HuH-7 (cell line): ENCODE data around the gene PSG2.
"Not testable (repeated sequence)": the region's sequence is repeated elsewhere in the genome, so short reads cannot be mapped to it uniquely, and the experiment has no call there.

Experiments used
- DNase-seq: peaks from one replicate; pipeline ENCODE4 v3.0.0; 2011; ENCODE audit warnings: low spot score

PSG2 gene

DNA sequence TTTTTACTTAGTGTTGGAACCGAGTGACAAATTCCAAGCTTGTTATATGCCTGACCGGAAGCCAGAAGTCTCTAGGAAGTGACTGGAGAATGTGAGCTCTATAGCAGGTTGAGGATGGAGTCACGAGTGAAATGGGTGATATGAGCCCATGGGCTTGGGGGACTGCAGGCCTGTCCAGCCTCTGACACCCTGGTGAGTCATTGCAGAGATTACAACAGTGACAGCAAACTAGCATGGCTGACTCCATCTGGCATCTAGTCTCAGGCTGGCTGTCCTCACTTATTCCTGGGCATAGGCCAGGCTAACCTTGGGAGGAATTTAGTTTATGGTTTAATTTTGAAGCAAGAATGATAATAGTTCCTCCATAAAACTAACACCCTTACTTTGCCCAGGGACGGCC, 4.6 kb downstream of the PSG2 start:
- DNase-seq, result not testable (repeated sequence)

DNA sequence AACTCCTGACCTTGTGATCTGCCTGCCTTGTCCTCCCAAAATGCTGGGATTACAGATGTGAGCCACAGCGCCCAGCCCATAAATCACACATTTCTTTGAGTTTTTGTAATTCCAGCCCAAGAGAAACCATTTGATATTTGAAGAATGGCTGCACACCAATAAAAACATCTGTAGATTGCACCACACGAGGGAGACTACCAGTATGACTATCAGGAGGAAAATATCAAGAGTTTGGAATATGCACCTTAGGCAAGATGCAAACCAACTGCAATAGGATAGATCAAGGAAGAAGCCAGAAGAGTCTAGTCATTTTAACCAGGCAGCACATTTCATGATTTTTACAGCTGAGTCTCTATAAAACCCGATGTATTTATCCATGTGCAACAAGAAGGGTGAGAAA, 20.1 kb downstream of the PSG2 start:
- DNase-seq, result not testable (repeated sequence)

DNA sequence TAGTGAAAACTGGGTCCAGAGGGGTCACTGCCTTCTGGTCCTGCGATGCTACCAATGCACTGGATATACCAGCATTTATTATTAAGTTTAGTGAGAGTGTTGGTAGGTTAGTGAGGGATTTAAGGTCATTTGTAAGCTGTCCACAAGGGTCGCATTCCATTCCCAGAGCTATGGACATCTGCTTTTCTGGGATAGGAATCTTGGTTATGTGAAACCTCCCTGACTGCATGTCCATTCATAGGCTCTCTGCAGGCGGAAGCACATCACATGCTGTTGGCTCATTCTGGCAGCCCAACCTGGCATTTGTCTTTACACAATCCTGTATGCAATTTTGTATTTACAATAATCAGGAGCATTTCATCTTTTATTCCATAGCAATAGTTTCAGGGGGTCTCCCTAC, 21.2 kb downstream of the PSG2 start:
- not testable (repeated sequence) for DNase-seq

DNA sequence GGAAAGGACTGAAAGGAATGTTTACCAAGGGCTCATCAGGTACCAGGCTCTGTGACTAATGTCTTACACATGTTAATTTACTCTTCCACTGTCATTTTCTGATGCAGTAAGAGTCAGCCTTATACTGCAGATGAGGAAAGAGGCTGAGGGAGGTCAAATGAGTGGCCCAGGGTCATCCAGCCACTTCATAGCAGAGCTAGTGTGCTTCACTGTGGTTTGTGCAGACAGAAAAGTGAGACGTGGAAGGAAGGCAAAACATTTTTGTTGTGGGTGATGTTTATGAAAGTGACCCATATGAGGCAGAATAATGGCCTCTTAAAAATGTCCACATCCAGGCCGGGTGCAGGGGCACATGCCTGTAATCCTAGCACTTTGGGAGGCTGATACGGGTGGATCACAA, 22.2 kb downstream of the PSG2 start:
- DNase-seq, result not testable (repeated sequence)

DNA sequence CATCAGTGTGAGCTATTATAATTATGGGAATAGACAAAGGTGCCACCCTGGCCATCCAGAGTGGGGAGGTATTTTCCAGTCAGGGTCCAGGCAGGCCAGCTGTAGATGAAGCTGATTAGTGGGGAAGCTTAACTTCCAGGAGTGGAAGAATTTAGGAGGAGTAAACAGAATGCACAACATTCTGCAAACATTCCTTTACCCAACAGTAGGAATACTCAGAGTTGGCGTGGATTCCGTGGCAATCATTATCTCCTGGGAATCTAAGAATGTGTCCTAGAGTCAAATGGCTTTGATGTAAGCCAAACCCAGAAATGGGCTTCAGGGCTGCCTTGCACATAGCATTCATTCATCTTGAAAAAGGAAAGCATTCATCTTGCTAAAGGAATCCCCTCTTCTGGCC, 23.0 kb downstream of the PSG2 start:
- not testable (repeated sequence) for DNase-seq

- not testable (repeated sequence) for DNase-seq
These were observed 24.1 kb downstream of the PSG2 start for GRCh38 chr19:43058440-43058839.

DNA sequence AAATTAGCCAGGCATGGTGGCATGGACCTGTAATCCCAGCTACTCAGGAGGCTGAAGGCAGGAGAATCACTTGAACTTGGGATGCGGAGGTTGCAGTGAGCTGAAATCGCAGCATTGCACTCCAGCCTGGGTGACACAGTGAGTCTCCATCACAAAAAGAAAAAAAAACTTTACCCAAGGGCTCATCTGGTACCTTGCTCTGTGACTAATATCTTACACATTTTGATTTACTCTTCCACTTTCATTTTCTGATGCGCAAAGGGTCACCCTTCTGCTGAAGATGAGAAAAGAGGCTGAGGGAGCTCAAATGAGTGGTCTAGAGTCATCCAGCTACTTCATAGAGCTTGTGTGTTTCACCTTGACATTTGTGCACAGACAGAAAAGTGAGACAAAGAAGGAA, 34.5 kb downstream of the PSG2 start:
- DNase-seq, result not testable (repeated sequence)

GRCh38 chr19:43046578-43046977, 35.9 kb downstream of the PSG2 start:
- not testable (repeated sequence) for DNase-seq

- DNase-seq, result not testable (repeated sequence)
These were observed 38.9 kb downstream of the PSG2 start for GRCh38 chr19:43043492-43044180.

DNA sequence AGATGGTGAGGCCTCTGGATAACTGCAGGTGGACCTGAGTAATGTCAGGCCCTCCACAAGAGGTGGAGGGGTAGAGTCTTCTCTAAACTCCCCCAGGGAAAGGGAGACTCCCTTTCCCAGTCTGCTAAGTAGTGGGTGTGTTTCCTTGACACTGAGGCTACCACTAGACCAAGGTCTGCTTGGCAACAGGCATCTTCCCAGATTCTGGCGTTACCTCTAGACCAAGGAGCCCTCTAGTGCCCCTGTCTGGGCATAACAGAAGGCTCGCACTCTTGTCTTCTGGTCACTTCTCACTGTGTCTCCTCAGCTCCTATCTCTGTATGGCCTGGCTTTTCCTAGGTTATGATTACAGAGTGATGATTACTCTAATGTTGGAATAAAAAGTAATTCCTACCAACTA, 50.9 kb downstream of the PSG2 start:
- not testable (repeated sequence) for DNase-seq

DNA sequence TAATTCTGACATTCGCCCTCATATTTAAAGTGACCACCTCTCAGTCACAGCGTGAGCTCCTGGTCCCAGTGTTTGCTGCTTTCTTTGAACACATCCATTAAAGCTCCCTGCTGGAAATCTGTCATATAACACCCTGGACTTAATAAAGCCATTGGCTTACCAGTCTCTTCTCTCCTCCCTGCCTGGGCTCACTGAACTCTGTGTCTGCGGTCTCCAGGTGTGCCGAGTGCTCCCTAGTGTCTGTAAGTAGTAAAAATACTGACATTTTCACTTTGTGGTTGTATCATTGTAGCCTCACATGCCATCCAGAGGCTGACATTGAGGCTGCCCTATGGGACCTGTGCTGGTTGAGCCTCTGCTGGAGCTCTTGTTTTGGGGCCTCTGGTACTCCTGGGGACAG, 53.6 kb downstream of the PSG2 start:
- no peak for DNase-seq

DNA sequence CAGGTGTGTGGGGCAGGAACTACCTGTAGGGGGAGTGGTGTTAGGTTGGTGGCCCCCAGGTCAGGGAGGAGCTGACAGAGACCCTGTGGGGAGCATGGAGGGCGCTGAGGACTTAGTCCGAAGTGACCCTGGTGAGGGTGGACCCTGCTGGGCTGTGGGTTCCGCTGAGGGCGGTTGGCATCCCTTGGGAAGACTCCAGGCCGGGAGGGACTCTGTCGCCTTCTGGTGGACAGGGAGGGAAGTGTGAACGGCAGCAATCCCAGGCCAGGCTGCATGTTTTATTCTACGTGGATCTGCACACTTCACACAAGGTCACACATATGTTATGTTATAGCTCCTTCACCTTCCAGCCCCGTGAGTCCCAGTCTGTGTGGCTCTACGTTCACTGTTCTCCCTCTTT, 54.5 kb downstream of the PSG2 start:
- DNase-seq, result peak; percentile 6

DNA sequence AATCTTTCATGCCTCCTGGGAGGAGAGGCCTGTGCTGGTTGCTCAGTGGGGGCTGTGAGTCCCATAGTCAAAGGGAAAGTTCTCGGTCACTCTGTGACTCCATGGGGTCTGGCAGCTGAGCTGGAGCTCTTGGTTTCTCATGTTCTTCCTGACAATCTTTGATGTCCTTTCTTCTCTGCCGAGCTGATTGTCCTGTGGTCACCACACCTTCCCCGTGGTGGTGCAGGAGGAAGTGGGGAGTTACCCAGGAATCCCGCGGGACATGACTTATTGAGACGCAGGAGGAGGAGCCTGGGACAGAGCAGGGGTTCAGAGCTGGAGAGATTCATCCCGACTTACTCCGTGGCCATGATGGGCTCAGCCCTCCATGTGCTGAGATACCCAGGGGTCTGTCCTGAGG, 55.4 kb downstream of the PSG2 start:
- not testable (repeated sequence) for DNase-seq

DNA sequence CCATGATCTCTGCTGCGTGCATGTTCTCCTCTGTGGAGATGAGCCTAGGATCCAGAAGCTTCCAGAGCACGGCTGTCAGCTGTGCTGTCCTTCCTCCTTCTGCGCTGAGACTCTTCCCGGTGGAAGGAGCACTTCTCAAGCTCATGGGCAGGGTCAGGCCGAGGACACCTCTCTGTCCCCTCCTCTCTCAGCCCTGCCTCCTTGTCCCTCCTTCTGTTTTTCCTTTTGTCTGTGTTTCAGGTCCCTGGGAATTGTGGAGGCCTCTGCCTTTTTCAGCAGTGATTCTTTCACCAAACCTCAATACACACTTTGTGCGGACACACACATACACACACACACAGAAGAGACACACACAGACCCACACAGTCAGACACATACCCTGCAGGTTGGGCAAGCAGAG, 56.1 kb downstream of the PSG2 start, which contains the start of gene PSG11:
TSS of gene PSG11 (minus strand) at position 101 of the 400 bp plus-strand sequence. CDS start at position 4, 97 bp downstream.
- DNase-seq, result not testable (repeated sequence)

- not testable (repeated sequence) for DNase-seq
These were observed 60.4 kb downstream of the PSG2 start for GRCh38 chr19:43022098-43022497.

DNA sequence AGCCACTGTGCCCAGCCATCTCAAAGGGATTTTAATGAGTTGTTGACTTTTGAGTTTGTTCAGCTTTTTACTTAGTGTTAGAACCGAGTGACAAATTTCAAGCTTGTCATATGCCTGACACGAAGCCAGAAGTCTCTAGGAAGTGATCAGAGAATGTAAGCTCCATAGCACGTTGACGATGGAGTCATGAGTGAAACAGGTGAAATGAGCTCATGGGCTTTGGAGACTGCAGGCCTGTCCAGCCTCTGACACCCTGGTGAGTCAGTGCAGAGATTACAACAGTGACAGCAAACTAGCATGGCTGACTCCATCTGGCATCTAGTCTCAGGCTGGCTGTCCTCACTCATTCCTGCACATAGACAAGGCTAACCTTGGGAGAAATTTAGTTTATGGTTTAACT, 60.9 kb downstream of the PSG2 start:
- DNase-seq, result not testable (repeated sequence)

- not testable (repeated sequence) for DNase-seq
These were observed 62.9 kb downstream of the PSG2 start for GRCh38 chr19:43019588-43019987.
